Spinal cord (tissue), 10 donors: Measurements from ENCODE around the gene TNC. TPM values are rescaled to one million over a fixed set of nuclear protein-coding genes. Genes with fewer than 3 reads are reported as not detected.
"Not testable (repeated sequence)": the region's sequence is repeated elsewhere in the genome, so short reads cannot be mapped to it uniquely, and the experiment has no call there.

ENCODE experiments used
- DNase-seq, 6 donors: peaks; one replicate each; pipeline versions ENCODE4 v3.0.0 to v3.0.0-alpha.2; 2013 to 2015; ENCODE audit warnings: low spot score in 6 of 6, low read depth in 4 of 6
- H3K27ac ChIP-seq: one replicate; pipeline ENCODE4 v1.5.1; 2013; ENCODE audit warnings: low read depth, low read length, control low read depth
- H3K27me3 ChIP-seq: one replicate; pipeline ENCODE4 v1.6.1; 2013; ENCODE audit warnings: low read length; ENCODE audit not compliant: control insufficient read depth, insufficient read depth
- H3K36me3 ChIP-seq: one replicate; pipeline ENCODE4 v1.6.1; 2013; ENCODE audit warnings: low read length; ENCODE audit not compliant: control insufficient read depth, insufficient read depth
- H3K4me1 ChIP-seq: one replicate; pipeline ENCODE4 v1.6.1; 2013; ENCODE audit warnings: low read length; ENCODE audit not compliant: control insufficient read depth, insufficient read depth
- H3K4me3 ChIP-seq: one replicate; pipeline ENCODE4 v1.5.1; 2013; ENCODE audit warnings: low read depth, low read length, control low read depth
- H3K9me3 ChIP-seq: one replicate; pipeline ENCODE4 v1.6.1; 2013; ENCODE audit warnings: low read length; ENCODE audit not compliant: control insufficient read depth, insufficient read depth
- WGBS: methylation state at CpG from one replicate; pipeline ENCODE4 v1.1.5; 2013; ENCODE audit warnings: missing lambda C conversion rate; ENCODE audit not compliant: insufficient coverage; 5-methylcytosine and 5-hydroxymethylcytosine counted together
- polyA plus RNA-seq, 2 donors: library from polyadenylated mRNA; unstranded; fragments of 120-200 nt; gene quantifications; one replicate each; pipeline ENCODE4 v1.2.1, GENCODE V29; 2013; ENCODE audit not compliant: insufficient read length in 2 of 2
- total RNA-seq, 2 donors: library from RNA; depleted of rRNA in 1 of 2; stranded (reverse); fragments of 120-200 nt in 1 of 2; fragments of >200 nt in 1 of 2; gene quantifications; one replicate each; pipeline versions ENCODE4 v1.2.3 to v1.2.4, GENCODE V29; 2013 to 2014
- donor health status: healthy.

Gene TNC
- total and polyA plus RNA-seq, 4 donors, result 83.8 to 213 (median 122) TPM

DNA sequence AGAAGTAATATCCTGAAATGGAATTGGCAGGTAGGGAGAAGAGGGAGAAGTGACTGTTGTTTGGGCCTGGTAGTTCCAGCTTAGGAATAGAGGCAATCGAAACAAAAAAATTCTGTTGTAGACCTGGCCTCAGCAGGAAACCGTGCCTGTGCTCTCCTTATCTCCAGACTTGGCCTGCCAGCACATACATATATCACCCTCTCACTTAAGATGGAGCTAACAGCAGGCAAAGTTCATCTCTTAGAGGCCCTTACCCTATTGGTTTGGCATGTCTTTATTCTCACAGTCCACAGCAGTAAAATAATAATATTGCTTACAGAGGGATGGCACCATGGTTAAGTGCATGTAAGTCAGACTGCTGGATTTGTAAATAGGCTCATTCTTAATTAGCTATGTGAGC, 19.6 kb upstream of the TNC start:
- no peak for DNase-seq
- H3K4me1 ChIP-seq, result no peaks in the 10 kb centered on the region
- H3K27me3 ChIP-seq, result no peaks in the 10 kb centered on the region
- H3K4me3 ChIP-seq, result no peak overlapping the region
- WGBS, result 88% methylated on average over 2 of the region's 2 CpGs
- H3K36me3 ChIP-seq, result no peaks in the 10 kb centered on the region
- H3K9me3 ChIP-seq, result no peaks in the 10 kb centered on the region
- no peak overlapping the region for H3K27ac ChIP-seq

DNA sequence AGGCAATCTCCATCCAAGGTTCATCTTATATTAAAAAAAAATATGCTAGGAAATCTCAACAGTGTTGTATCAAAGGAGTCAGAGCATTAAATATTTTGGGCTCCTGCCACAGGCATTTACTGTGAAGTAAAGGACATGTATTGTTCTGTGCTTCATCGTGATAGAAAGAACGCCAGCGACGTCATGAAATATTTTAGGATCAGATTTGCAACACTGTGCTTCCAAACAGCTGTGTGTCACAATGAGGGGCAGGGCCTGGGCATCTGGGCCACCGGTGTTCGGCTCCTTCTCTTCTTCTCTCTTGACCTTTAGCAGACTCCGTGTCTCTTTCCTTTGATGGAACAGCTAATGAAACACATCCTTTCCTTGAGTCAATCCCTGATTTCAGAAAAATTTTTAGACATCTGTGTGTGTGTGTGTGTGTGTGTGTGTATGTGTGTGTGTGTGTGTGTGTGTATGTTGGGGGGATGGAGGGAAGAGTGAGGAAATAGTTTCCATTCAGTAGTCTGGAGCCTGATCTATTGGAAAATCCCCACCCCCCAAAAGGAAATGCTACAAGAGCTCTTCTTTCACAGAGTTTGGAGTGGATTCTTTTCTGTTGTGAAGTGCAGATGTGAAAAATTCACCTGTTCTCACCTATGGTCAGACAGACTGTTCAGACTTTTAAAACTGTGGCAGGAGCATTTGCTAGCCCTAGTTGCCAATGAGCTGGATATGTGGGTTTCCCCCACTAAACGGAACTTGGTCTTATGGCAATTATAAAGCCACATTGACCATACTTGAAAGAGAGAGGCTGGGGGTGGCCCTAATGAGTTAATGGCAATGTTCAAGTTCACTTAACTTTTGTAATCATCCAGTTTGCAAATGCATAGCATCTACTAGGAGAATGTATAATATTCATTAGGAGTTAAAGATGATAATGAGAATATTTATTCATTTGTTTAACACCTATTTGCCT, 18.1 kb upstream of the TNC start:
- Histone ChIP-seq H3K27ac (no peak overlapping the region), H3K9me3 (no peaks in the 10 kb centered on the region), H3K4me3 (no peak overlapping the region), H3K36me3 (no peaks in the 10 kb centered on the region), H3K27me3 (no peaks in the 10 kb centered on the region), H3K4me1 (no peaks in the 10 kb centered on the region)
- no peak for DNase-seq
- 75% methylated on average over 6 of the region's 8 CpGs for WGBS

DNA sequence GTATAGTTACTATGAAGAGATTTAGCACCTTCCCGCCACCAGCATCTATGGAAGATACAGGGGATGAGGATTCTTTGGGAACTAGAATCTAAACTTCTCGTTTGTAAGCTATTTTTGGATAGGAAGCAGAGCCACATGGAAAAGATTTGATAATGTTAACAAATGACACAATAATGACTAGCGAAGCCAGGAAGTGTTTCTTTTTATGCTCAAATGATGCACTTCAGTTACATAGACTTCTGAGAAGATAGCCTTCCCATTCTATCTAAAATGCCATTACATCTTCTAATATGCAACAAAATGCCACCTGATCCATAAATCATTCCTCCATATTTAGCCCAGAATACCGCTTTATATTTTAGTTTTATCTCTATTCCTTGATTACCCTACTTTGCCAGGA, 17.0 kb upstream of the TNC start:
- no peaks in the 10 kb centered on the region for H3K4me1 ChIP-seq
- DNase-seq, result no peak
- H3K27me3 ChIP-seq, result no peaks in the 10 kb centered on the region
- no peaks in the 10 kb centered on the region for H3K9me3 ChIP-seq
- no peak overlapping the region for H3K4me3 ChIP-seq
- no peaks in the 10 kb centered on the region for H3K36me3 ChIP-seq
- no peak overlapping the region for H3K27ac ChIP-seq
- no CpG with 5 or more reads among the region's 4 CpGs for WGBS

DNA sequence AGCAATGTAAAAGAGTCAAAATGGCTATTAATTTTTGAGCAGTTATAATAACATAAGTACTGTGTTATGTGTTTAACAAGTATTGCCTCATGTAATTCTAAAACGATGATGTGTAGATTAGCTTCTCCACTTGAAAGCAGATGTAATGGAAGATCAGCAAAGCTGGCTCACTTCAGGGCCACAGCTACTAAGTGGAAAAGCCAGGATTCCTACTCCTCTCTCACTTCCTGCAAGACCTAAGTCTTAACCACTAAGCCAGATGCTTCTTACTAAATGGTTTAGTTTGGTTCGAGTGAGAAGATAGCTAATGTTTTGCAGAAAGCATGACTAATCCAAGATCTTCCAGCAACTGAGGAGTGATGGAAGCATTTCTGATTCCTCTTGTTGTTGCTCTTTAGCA, 15.7 kb upstream of the TNC start:
- no peaks in the 10 kb centered on the region for H3K9me3 ChIP-seq
- H3K36me3 ChIP-seq, result no peaks in the 10 kb centered on the region

DNA sequence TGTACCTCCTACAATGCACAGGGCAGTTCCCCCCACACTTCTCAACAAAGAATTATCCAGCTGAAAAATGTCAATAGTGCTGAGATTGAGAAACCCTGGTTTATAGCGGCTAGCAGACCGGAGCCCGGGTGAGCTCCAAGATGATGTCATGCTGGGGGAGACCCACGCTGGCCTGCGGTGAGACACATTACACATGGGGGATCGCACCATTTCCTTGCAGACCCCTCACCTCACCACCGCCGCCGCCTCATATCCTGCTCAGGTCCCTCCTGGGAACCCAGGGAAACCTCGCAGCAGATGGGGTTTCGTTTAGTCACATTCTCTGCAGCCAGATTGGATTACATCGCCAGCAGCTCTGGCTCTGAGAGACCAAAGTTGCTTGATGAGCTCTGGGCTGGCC, 14.7 kb upstream of the TNC start:
- DNase-seq, result no peak
- Histone ChIP-seq H3K4me3 (no peak overlapping the region), H3K27me3 (no peaks in the 10 kb centered on the region), H3K27ac (no peak overlapping the region), H3K36me3 (no peaks in the 10 kb centered on the region), H3K4me1 (no peaks in the 10 kb centered on the region), H3K9me3 (no peaks in the 10 kb centered on the region)
- WGBS, result 81% methylated on average over 11 of the region's 12 CpGs

More for the DNA sequence above, 15.7 kb upstream of the TNC start:
- Histone ChIP-seq H3K4me3 (no peak overlapping the region), H3K27me3 (no peaks in the 10 kb centered on the region), H3K4me1 (no peaks in the 10 kb centered on the region), H3K27ac (no peak overlapping the region)
- WGBS, result no CpG with 5 or more reads among the region's 2 CpGs
- no peak for DNase-seq

DNA sequence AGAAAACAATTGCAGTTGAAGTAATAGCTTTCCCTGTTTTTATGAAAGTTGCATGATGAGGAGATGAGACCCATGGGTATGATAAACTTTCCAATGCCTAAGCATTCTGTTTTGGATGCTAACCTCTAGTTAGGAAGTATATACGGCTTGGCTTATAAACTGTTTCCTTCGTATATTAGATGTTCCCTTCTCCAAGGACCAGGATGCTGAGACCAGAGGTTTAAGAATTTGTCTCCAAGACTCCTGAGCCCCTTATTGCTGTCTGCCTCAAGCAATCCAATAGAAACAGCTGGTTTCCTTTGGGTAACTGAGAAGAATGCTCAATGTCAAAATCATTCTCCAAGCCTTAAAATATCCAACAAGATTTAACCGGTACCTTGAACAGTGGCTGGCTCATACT, 12.2 kb upstream of the TNC start:
- Histone ChIP-seq H3K4me3 (no peak overlapping the region), H3K36me3 (no peaks in the 10 kb centered on the region), H3K27ac (no peak overlapping the region), H3K27me3 (no peaks in the 10 kb centered on the region), H3K9me3 (no peaks in the 10 kb centered on the region), H3K4me1 (no peaks in the 10 kb centered on the region)
- WGBS, result no CpG with 5 or more reads among the region's 3 CpGs
- DNase-seq, result peak in 1 of 6 donors; percentile 47

DNA sequence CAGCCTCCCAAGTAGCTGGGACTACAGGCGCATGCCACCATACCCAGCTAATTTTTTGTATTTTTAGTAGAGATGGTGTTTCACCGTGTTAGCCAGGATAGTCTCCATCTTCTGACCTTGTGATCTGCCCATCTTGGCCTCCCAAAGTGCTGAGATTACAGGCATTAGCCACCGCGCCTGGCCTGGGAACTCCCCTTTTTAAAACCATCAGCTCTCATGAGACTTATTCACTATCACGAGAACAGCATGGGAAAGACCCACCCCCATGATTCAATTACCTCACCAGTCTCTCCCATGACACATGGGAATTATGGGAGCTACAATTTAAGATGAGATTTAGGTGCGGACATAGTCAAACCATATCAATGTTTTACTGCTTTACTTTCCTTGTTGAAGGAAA, 10.8 kb upstream of the TNC start:
- not testable (repeated sequence) for H3K4me3 ChIP-seq, H3K4me1 ChIP-seq, H3K9me3 ChIP-seq, H3K36me3 ChIP-seq, DNase-seq, H3K27me3 ChIP-seq, H3K27ac ChIP-seq
- WGBS, result 93% methylated on average over 3 of the region's 6 CpGs

DNA sequence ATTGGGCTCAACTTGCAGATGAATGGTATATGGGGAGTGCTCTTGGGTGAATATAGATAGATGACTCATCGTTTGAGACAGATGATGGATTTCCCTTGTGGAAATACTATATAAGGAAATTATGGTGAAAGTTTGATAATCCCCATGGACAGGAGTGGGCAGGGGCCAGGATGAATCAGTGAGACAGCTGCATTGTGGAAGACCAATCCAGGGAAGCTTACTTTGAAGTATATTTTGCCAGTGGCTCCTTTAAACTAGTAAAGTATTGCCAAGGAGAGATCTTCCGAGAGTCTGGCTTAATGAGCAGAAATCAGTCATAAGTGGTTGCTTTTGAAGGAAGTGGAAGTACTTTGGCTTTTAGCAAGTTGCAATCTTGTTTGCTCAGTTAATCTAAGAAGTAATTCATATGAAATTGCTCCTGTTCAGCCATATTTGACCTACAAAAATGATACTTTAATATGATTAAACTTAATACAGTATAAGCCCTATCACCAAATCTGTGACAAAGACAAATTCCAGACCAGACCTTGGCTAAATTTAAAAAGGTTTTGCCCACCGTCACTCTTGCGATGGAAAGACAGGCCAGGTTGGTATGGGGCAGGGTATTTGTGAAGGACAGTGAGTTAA, 9.3 kb upstream of the TNC start:
- Histone ChIP-seq H3K27me3 (no peaks in the 10 kb centered on the region), H3K4me1 (no peaks in the 10 kb centered on the region), H3K4me3 (no peak overlapping the region), H3K27ac (no peak overlapping the region), H3K9me3 (no peaks in the 10 kb centered on the region), H3K36me3 (no peaks in the 10 kb centered on the region)
- 100% methylated on average over 1 of the region's 4 CpGs for WGBS
- no peak for DNase-seq

DNA sequence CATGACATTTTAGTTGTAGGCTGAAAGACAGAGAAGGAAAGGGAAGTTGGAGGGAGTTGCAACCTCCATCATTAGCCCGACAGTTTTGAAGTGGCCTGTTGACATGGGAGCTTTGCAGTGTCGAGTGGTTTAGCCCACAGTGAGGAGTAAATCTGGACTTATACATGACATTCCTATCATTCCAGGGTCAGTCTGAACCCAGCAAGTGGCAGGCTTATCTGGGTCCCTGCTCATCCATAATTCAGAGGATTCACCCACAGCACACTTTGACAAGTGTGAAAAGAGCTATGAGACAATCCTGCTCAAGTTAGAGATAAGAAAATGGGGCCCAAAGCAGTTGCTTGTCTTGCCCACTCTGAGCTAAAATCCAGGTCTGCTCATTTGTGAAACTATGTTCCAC, 8.4 kb upstream of the TNC start:
- Histone ChIP-seq H3K36me3 (no peaks in the 10 kb centered on the region), H3K27me3 (no peaks in the 10 kb centered on the region), H3K4me3 (no peak overlapping the region), H3K4me1 (no peaks in the 10 kb centered on the region), H3K9me3 (no peaks in the 10 kb centered on the region), H3K27ac (no peak overlapping the region)
- no peak for DNase-seq
- no CpG with 5 or more reads among the region's 2 CpGs for WGBS

DNA sequence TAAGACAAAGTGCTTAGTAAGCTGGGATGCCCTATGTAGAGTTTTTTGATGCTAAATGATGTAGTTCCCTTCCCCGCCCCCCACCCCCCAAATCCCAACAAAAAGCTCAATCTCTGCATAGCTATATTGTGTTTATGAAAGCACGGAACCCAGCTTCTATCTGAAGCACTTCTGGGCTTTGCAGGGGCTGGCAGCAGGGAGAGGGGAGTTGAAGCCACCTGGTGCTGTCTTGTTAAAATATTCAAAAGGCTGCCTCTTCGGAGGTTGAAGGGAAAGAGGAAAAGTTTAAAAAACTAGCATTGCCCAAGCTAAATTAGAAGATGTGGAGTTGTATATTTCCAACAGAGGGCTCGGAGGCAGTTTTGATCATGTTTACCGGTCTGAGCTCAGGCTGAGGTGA, 5.0 kb upstream of the TNC start:
- Histone ChIP-seq H3K9me3 (no peaks in the 10 kb centered on the region), H3K27me3 (no peaks in the 10 kb centered on the region), H3K4me3 (no peak overlapping the region), H3K4me1 (peaks cover 11% of the 10 kb centered on the region), H3K27ac (no peak overlapping the region), H3K36me3 (no peaks in the 10 kb centered on the region)
- 55% methylated on average over 4 of the region's 5 CpGs for WGBS
- DNase-seq, result peak in 1 of 6 donors; percentile 25
